ENCODE measurements around the gene PDE4D. TPM values are rescaled to one million over a fixed set of nuclear protein-coding genes. Genes with fewer than 3 reads are reported as not detected.
A peak's percentile ranks its signal among the peaks of the same experiment; 100 is the strongest.

PDE4D gene
- total and polyA plus RNA-seq, 2 of the 4 experiments (the other 2 are of a cell fraction), result 1.4 to 7.9 TPM

DNA sequence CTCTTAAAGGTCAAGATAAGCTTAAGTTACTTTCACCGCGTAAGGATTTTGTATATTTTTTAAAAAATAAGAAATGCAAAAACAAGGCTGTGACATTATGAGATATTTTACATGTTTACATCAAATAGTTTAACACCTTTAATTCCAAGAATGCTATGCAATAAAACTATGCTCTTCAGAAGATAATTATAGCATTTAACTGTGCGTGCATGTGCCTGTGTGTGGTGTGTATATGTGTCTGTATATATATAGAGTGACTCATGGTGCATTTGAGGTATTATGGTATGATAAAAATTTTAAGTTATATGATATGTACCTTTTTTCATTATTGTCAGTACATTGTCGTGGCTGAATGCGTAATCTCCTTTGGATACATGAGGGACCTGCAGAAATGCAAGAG lies 539.3 kb downstream of the PDE4D start:
- dilution Hi-C loops (cut with HindIII; ENCODE audit: low sequenced_read_pairs, unreplicated experiment), result loop anchor here (25.0 kb wide), 1 partner anchor 167 kb away; no protein-coding TSS in a partner anchor

More for the DNA sequence above, 539.3 kb downstream of the PDE4D start:
- Histone ChIP-seq H3K4ac (ENCODE audit: low read depth, low read length) (no peak overlapping the region), H3K4me2 (ENCODE audit: low read depth, low read length) (no peak overlapping the region), H3K23ac (ENCODE audit: low read depth, low read length) (no peak overlapping the region), H4K91ac (ENCODE audit: insufficient read depth, low read depth, low read length) (no peak overlapping the region), H3K56ac (ENCODE audit: extremely low read depth, insufficient read depth, low read length) (no peak overlapping the region), H3K4me1 (ENCODE audit: control insufficient read depth, insufficient read depth, low read length) (no peaks in the 10 kb centered on the region), H3K14ac (replicated peaks; ENCODE audit: low read depth, low read length) (no peak overlapping the region), H3K9me3 (ENCODE audit: control insufficient read depth, insufficient read depth, low read length) (no peaks in the 10 kb centered on the region), H3K79me1 (ENCODE audit: low read depth in 1 of 2, low read length in 2 of 2) (no peaks in the 10 kb centered on the region), H3K36me3 (ENCODE audit: control insufficient read depth, insufficient read depth, low read length) (no peaks in the 10 kb centered on the region), H3K27ac (ENCODE audit: insufficient read depth, low read length) (no peak overlapping the region), H3K18ac (ENCODE audit: low read depth, low read length) (no peak overlapping the region), H3K27me3 (ENCODE audit: control insufficient read depth, insufficient read depth, low read length) (no peaks in the 10 kb centered on the region; the same call in 1 of the 2 replicates), H2BK5ac (ENCODE audit: low read depth, low read length, poor library complexity, severe bottlenecking) (no peak overlapping the region), H2BK120ac (ENCODE audit: low read depth, low read length) (no peak overlapping the region), H4K20me1 (ENCODE audit: insufficient read depth, low read length) (no peaks in the 10 kb centered on the region), H2AK5ac (ENCODE audit: low read depth, low read length) (no peak overlapping the region), H2BK15ac (ENCODE audit: low read depth, low read length) (no peak overlapping the region), H2AFZ (replicated peaks; ENCODE audit: low read length, poor library complexity) (no peak overlapping the region), H4K8ac (ENCODE audit: low read depth in 2 of 2, low read length in 2 of 2) (no peak overlapping the region), H2BK20ac (ENCODE audit: low read depth, low read length) (no peak overlapping the region), H3K4me3 (ENCODE audit: insufficient read depth, low read depth, low read length) (no peak overlapping the region), H3K9ac (ENCODE audit: low read depth, low read length) (no peak overlapping the region), H4K5ac (ENCODE audit: low read depth, low read length) (no peak overlapping the region), H2AK9ac (replicated peaks; ENCODE audit: low read depth, low read length, poor library complexity) (no peak overlapping the region), H3K9me1 (ENCODE audit: insufficient read depth, low read length) (no peaks in the 10 kb centered on the region)
- in situ Hi-C loops (cut with MboI; ENCODE audit: low sequenced_read_pairs) (loop anchor here (25.0 kb wide), 1 partner anchor 467 kb away; no protein-coding TSS in a partner anchor), intact Hi-C loops (cut with micrococcal nuclease) (no loop called here)
- TF ChIP-seq BHLHE40 (IDR thresholded peaks at IDR 0.05; ENCODE audit: low read depth, low read length) (peak; percentile 44; the same call in 1 of the 2 replicates), SMC3 (IDR thresholded peaks at IDR 0.05; ENCODE audit: low read depth, low read length) (no peak)
- no TSS peak for BruUV-seq (replicated peaks)
- POLR2A ChIA-PET (ENCODE audit: unreplicated experiment), result no interaction called here
- no CpG with 5 or more reads among the region's 5 CpGs for WGBS, 2 experiments (ENCODE audit: extremely low coverage in 2 of 2, insufficient read length in 1 of 2)
- peak; percentile 33; the same call in 1 of the 2 replicates for ATAC-seq (ENCODE audit: low read depth)
- CTCF ChIA-PET, result interaction anchor here (2.3 kb wide), 1 partner anchor 13 kb away, joined by 8 read pairs; no protein-coding TSS in a partner anchor
- peak; percentile 25 for DNase-seq

Data from IMR-90 (cell line).